NCI-H2196 (cell line): ENCODE results near the gene FCHSD2.
"Not testable (repeated sequence)": the region's sequence is repeated elsewhere in the genome, so short reads cannot be mapped to it uniquely, and the experiment has no call there.

Experiments used
- DNase-seq: peaks from one replicate; lab custom pipeline; 2025; ENCODE audit not compliant: unreplicated experiment; lab: John Stamatoyannopoulos, UW

FCHSD2 gene

DNA sequence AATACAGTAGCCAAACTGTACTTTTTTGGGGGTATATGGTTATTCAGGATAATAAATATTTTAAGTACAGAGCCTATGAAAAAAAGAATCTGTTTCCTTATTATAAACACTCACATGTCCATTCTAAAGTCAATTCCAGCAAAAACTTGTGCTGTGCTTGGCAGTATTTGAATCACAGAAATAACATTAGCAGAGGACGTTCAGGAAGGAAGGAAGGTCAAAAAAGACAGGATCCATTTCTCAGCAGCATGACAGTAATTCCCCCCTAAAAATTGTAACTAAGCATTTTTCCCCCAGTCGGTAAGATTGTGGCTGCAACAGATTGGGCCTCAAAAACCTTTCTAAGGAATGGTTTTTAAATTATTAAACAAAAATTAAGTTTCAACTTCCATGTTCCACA lies 203.1 kb downstream of the FCHSD2 start:
- no peak for DNase-seq

DNA sequence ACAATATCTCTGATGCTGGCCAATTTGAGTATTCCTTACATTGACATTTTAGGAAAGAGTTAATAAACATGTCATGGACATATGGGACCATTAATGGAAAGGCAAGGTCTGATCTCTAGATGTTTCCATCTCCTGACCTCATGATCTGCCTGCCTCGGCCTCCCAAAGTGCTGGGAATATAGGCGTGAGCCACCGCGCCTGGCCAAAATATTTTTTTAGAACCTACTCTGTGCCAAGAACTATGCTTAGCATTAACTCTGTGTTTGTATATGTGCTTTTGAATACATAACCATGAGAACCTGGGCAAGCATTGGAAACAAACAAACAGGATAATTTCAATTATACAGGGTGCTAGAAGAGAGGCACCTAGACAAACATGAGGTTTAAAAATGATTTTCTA lies 204.7 kb downstream of the FCHSD2 start:
- no peak for DNase-seq

DNA sequence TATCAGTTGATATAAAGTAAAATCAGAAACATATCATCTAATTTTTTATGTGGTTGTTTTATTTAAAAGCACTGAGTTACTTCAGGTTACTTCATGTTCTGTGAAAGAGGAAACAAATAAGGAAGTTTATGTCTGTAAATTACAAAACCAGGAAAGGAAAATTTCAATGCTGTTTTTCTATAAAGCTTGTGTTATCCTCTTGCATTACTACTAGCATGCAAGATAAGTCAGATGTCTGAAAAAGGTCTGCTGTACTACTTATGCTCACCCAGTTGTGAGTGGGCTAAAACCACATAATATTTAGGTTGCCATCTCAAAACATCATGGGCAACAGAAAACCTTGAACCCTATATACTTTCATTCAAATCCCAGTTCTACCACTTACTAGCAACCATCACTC lies 206.4 kb downstream of the FCHSD2 start:
- DNase-seq: no peak

DNA sequence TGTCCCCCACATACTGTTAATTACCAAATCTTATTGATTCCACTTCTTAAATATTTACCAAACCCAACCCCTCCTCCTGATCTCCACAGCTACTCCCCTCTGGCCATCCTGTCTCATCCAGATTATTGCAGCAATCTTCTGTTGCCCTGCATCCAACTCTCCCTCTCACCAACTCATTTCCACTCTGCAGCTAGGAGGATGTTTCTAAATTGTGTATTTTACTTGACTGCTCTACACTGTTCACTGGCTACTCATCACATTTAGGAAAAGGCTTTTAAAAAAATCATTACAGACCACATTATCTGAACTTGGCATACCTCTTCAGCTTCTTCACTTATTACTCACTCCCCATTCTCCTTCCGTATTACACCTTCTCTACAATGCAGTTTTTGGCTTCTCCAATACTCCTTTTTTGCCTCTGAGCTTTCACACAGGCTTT lies 210.0 kb downstream of the FCHSD2 start:
- DNase-seq: no peak

DNA sequence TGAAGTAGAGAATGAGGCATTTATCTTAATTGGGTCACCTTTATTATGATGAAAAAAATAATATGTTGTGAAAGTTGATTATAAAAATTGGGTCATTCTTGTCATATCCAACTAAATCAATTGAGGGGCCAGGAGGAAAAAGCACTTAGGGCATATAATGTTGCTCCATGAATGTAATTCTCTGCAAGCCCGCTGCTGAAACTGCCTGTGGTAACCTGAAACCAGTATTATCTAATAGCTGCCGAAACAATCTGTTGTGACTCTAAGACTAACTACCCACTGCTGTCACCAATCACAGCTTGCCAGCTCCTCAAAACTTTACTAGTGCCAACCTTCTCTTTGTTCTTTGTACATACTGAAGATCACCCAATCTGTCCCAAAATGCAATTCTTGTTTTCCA lies 212.1 kb downstream of the FCHSD2 start:
- DNase-seq: no peak

DNA sequence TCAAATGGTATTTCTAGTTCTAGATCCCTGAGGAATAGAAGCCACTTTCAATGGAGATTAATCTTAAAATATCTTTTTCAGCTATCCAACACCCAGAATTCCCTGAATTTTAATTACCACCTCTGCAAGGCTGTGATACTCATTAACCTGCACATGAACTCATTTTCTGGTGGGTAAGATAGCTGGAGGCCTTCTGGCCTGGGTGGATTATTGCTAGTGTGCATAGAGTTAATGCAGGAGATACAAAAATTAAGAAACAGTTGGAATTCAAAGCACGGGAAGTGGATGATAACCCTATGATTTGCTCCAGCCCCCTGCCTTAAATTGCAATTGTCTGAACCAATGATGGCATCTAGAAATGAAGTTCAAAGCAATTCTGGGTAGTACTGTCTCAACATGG lies 212.9 kb downstream of the FCHSD2 start:
- no peak for DNase-seq

DNA sequence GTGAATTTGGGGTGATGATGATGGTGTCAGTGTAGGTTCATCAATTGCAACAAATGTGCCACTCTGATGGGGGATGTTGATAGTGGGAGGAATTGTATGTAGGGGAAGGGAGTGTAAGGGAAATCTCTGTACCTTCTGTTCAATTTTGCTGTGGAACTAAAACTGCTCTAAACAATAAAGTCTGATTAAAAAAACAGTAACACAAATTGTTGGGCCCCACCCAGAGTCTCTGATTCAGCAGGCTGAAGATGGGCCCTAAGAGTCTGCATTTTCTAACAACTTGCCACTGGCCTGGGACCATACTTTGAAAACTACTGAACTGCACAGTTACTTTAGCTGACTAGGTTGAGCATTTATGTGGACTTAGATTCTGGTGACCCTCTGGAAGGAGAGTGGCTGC lies 214.7 kb downstream of the FCHSD2 start:
- DNase-seq: no peak

DNA sequence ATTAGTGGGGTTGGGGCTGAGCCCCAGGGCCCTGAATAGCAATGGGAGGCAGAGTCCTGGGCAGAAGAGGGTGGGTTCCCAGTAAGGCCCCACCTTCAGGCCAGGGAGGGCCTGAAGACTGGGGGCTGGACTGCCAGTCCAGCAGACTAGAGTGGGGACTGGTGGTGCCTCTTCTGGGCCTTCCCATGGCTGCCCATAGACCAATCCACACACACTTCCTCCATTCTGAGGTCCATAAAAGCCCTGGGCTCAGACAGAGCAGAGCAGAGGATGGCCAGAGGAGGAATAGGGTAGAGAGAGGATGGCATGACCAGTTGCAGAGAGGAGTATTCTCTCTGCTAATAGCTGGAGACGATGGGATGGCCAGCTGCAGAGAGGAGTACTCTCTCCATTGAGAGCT lies 216.0 kb downstream of the FCHSD2 start:
- no peak for DNase-seq

DNA sequence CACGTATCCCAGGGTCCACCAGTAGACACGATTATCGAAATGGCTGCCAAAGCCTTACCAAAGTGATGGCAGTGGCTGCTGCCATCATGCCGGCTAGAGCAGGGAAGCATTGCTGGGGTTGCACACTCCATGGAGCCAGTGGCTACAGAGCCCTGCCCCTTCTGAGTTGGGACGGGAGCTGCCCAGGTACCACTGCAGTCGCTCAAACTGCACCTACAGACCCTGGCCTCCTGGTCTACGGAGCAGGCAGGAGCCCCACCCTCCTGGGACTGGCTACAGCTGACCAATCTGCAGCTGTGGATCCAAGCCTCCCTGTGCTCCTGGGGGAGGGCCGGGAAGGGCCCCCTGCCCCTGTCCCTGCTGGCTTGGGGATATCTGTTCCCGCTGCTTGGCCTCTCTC lies 216.5 kb downstream of the FCHSD2 start:
- DNase-seq: no peak

DNA sequence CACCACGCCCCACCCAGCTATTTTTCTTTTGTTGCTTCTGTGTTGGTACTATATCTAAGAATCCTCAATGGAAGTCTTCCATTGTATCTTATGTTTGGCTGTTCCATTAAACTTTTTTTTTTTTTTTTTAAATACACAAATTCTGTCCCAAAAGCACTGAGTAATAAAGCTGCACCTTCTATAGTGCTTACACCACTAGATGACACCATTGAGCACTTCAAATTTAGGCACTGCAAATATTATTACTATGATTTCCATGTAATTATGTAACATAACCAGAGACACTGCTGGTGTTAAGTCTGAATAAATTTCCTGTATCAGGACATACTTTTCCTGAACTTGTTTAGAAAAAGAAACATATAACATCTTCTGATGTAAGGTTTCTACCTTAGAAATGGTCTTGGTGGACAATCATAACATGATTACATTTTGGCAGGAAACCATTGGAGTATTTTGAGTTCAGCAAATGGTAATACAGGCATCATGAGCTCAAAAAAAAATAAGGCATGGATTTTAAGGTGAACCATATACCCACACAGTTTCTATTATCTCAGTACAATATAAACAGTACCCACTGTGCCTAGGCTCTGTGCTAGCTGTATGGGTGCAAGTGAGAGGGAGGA lies 217.4 kb downstream of the FCHSD2 start:
- DNase-seq: no peak

DNA sequence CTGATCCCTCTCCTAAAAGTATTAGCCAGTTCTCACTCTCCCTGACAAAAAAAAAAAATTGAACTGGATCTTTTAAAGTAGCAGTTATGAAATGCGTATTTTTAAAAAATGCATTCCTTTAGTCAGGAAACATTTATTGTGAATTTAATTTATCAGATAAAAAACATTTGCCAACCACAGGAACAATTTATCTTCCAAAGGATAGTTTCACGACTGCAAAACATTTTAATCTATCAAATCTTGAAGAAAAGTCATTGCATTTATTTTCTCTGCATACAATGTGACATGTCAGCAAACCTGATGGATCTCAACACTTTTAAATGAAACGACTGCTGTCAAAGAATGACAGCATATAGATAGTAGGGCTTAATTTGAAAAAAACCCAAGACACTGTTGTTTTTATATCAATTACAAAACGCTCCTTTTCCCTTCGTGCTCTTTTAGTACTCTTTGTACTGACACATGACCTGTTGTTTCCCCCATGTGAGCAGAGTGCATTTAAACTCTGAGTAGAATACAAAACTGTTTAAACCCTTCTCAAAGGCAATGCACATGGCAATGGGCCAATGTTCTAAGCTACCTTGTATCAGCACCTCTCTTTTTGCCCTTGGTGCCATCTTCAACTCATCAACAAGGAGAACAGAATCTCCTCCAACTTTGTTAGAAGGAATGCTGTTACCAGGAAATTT lies 220.9 kb downstream of the FCHSD2 start:
- peak; percentile 10 for DNase-seq

DNA sequence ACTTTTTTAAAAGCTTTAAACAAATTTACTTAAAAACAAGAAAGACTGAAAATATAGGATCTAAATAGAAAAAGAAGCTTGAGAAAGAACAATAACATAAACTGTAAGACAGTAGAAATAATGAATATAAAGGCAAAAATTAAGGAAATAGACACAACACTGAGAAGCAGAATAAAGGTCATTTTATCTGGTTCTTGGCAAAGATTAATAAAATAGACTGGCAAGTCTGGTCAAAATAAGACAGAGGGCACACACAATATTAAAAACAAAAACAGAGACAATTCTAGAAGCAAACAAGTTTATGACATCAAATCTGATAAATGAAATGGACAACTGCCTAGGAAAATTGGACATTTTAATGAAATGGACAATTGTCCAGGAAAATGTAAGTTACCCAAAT lies 222.1 kb downstream of the FCHSD2 start:
- no peak for DNase-seq

DNA sequence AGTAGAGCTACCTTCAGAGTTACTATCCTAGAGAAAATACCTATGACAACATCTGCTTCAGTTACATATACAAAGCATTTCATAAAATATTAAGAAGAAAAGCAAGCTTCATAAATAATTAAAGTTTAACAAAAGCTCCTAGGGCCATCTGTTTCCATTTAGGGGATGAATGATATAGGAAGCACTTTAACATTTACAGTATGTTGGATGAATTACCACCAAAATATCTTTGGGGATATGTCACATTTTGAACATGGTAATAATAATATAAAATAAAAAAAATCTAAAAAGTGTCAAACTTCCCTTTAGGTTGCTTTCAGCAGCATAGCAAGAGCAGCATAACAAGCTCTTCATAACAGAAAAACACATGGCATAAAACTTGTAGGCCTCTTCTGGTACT lies 223.3 kb downstream of the FCHSD2 start:
- DNase-seq: no peak

DNA sequence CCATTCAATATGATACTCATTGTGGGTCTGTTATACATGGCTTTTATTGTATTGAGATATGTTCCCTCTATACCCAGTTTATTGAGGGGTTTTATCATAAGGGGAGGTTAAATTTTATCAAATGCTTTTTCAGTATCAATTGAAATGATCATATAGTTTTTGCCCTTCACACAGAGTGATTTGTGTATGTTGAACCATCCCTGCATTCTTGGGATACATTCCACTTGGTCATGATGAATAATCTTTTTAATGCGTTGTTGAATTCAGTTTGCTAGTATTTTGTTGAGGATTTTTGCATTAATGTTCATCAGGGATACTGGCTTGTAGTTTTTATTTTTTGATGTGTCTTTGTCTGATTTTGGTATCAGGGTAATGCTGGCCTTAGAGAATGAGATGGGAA lies 229.9 kb downstream of the FCHSD2 start:
- DNase-seq: no peak

DNA sequence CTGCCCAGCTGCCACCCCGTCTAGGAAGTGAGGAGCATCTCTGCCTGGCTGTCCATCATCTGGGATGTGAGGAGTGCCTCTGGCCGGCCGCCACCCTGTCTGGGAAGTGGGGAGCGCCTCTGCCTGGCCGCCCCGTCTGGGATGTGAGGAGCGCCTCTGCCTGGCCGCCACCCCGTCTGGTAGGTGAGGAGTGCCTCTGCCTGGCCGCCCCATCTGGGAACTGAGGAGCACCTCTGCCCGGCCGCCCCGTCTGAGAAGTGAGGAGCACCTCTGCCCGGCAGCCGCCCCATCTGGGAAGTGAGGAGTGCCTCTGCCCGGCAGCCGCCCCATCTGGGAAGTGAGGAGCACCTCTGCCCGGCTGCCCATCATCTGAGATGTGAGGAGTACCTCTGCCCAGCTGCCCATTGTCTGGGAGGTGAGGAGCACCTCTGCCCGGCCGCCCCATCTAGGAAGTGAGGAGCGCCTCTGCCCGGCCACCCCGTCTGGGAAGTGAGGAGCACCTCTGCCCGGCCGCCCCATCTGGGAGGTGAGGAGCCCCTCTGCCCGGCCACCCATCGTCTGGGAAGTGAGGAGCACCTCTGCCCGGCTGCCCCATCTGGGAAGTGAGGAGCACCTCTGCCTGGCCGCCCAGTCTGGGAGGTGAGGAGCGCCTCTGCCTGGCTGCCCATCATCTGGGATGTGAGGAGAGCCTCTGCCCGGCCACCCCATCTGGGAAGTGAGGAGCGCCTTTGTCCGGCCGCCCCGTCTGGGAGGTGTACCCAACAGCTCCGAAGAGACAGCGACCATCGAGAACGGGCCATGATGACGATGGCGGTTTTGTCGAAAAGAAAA lies 232.3 kb downstream of the FCHSD2 start:
- DNase-seq: not testable (repeated sequence)

DNA sequence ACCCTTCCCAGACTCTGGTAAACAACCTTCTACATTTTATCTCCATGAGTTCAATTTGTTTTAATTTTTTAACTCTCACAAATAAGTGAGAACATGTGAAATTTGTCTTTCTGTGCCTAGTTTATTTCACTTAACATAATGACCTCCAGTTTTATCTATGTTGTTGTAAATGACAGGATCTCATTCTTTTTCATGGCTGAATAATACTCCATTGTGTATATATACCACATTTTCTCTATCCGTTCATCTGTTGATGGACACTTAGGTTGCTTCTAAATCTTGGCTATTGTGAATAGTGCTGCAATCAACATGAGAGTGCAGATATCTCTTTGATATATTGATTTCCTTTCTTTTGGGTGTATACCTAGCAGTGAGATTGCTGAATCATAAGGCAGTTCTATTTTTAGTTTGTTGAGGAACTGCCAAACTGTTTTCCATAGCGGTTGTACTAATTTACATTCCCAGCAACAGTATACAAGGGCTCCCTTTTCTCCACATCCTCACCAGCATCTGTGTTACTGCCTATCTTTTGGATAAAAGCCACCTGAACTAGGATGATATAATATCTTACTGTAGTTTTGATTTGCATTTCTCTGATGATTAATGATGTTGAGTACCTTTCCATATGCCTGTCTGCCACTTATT lies 234.0 kb downstream of the FCHSD2 start:
- no peak for DNase-seq

DNA sequence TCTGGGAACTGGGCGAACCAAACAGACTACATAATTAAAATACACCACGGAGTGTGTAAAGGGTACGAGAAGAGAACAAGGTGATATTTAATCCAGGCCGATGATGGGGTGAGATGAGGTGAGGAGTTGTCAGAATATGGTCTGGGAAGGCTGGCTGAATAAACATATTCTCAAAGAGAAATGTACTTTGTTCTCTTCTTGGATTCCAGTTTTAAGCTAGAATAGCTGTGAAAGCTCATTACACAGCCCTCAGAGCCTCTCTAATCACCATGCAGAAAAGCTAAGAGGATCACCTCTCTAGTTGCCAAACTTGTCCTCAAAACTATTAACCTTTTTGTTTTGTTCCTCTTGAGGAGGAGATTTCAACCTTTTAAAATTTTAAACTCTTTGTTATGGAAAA lies 238.1 kb downstream of the FCHSD2 start:
- no peak for DNase-seq

DNA sequence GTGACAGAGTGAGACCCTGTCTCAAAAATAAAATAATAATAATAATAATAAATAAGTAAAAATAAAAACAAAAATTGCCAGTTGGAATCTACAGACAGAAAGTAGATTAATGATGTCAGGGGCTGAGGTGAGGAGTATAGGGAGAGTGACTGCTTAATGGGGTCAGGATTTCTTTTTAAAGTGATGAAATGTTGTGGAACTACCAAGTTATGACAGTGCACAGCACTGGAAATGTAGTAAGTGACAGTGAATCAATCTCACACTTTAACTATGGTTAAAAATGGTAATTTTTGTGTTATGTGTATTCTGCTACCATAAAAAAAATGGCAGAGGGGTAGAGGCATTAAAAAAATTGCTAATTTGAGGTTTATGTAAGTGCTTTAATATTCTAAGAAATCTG lies 240.7 kb downstream of the FCHSD2 start:
- DNase-seq: no peak

DNA sequence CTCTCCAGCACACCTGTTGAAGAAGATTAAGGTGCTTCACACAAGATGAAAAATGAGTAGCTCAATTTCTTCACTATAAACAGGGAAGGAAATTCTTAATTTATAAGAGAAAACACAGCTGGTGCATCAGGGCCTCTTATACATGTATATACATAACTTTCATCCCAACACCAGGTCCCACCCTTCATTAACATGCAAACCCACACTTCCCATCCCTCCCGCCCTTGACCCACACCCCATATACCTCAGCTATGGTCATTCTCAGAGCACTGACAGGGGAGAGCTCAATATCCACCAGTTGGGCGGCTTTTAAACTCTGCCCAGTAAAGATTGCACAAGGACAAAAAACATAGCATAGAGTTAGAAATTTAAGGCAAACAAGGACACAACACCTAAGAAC lies 242.1 kb downstream of the FCHSD2 start:
- no peak for DNase-seq

DNA sequence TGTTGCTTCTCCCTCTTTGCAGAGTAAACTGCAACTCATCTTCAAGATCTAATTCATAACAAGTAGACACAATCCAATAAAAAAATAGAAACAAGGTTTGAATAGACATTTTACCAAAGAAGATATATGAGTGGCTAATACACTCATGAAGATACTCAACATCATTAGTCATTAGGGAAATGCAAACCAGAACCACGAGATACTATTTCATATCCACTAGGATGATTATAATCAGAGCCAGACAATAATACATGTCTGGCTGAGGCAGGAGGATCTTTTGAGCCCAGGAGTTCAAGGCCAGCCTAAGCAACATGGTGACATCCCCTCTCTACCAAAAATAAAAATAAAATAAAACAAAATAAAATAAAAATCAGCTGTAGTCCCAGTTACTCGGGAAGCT lies 242.9 kb downstream of the FCHSD2 start:
- no peak for DNase-seq

DNA sequence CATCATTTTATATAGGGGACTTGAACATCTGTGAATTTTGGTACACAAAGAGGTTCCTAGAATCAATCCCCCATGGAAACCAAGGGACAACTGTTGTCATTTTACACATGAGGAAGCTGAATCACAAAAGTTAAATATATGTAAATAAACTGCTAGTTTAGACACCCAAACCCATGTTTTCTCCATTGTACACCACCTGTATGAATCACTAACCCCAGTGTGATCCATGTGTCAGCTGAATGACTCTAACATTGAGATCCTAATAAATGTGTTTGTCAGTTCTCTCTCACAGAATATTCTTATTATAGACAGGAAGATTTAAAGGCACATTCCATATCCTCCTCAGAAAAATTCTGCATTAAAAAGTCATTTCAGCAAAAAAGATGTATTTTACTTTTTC lies 244.6 kb downstream of the FCHSD2 start:
- no peak for DNase-seq

DNA sequence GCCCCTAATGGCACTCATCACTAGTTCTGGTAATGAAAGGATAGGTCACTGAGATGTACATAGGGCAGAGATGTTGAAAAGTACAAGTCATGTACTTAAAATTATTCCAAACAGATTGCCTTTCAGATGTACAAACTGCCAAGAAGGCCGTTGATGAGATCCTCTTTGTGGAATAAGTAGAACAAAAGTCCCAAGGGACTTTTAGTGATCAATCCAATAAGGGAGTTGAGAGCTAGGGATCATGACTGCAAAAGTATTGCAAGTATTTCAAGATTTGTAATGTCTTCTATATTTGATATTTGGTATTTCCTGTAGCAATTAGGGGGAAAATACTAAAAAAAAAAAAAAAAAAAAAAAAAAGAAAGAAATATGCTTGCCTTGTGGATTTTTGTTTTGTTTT lies 245.7 kb downstream of the FCHSD2 start:
- no peak for DNase-seq
